Measurements from ENCODE around the gene MROH2A.

The MROH2A gene

GRCh38 chr2:233846387-233847247 lies 68.5 kb downstream of the MROH2A start:
- Histone ChIP-seq H3K27me3 (ENCODE audit: control insufficient read depth, insufficient read depth, low read length) (no peaks in the 10 kb centered on the region), H3K4me1 (ENCODE audit: control insufficient read depth, insufficient read depth, low read length) (no peaks in the 10 kb centered on the region), H3K9me3 (replicated peaks; ENCODE audit: low read length) (no peaks in the 10 kb centered on the region), H3K4me3 (ENCODE audit: low read length) (no peak overlapping the region), H3K4me2 (ENCODE audit: low read length) (no peak overlapping the region), H3K36me3 (ENCODE audit: insufficient read depth, low read length) (peaks cover 74% of the 10 kb centered on the region), H3K9ac (ENCODE audit: low read depth, low read length) (no peak overlapping the region)

GRCh38 chr2:233847248-233847898 lies 69.2 kb downstream of the MROH2A start:
- H3K9ac ChIP-seq (ENCODE audit: low read depth, low read length) = no peak overlapping the region
- peaks cover 67% of the 10 kb centered on the region for H3K36me3 ChIP-seq (ENCODE audit: insufficient read depth, low read length)
- no peaks in the 10 kb centered on the region for H3K9me3 ChIP-seq (replicated peaks; ENCODE audit: low read length)
- H3K27me3 ChIP-seq (ENCODE audit: control insufficient read depth, insufficient read depth, low read length) = no peaks in the 10 kb centered on the region
- peaks cover 6% of the 10 kb centered on the region for H3K4me1 ChIP-seq (ENCODE audit: control insufficient read depth, insufficient read depth, low read length)
- no peak overlapping the region for H3K4me3 ChIP-seq (ENCODE audit: low read length)
- no peak overlapping the region for H3K4me2 ChIP-seq (ENCODE audit: low read length)

- H3K36me3 ChIP-seq (ENCODE audit: insufficient read depth, low read length) = peaks cover 63% of the 10 kb centered on the region
- no peaks in the 10 kb centered on the region for H3K9me3 ChIP-seq (replicated peaks; ENCODE audit: low read length)
- no peak overlapping the region for H3K4me3 ChIP-seq (ENCODE audit: low read length)
- H3K27me3 ChIP-seq (ENCODE audit: control insufficient read depth, insufficient read depth, low read length) = no peaks in the 10 kb centered on the region
- H3K9ac ChIP-seq (ENCODE audit: low read depth, low read length) = no peak overlapping the region
- H3K4me1 ChIP-seq (ENCODE audit: control insufficient read depth, insufficient read depth, low read length) = peaks cover 13% of the 10 kb centered on the region
- no peak overlapping the region for H3K4me2 ChIP-seq (ENCODE audit: low read length)
These were observed 70.1 kb downstream of the MROH2A start for GRCh38 chr2:233848276-233848675.

- H3K9me3 ChIP-seq (replicated peaks; ENCODE audit: low read length) = no peaks in the 10 kb centered on the region
- H3K4me2 ChIP-seq (ENCODE audit: low read length) = no peak overlapping the region
- no peaks in the 10 kb centered on the region for H3K27me3 ChIP-seq (ENCODE audit: control insufficient read depth, insufficient read depth, low read length)
- H3K4me1 ChIP-seq (ENCODE audit: control insufficient read depth, insufficient read depth, low read length) = peaks cover 13% of the 10 kb centered on the region
- H3K36me3 ChIP-seq (ENCODE audit: insufficient read depth, low read length) = peaks cover 49% of the 10 kb centered on the region
- H3K9ac ChIP-seq (ENCODE audit: low read depth, low read length) = no peak overlapping the region
- no peak overlapping the region for H3K4me3 ChIP-seq (ENCODE audit: low read length)
These were observed 71.6 kb downstream of the MROH2A start for GRCh38 chr2:233849607-233850271.

- H3K4me2 ChIP-seq (ENCODE audit: low read length) = no peak overlapping the region
- H3K4me1 ChIP-seq (ENCODE audit: control insufficient read depth, insufficient read depth, low read length) = peaks cover 19% of the 10 kb centered on the region
- H3K4me3 ChIP-seq (ENCODE audit: low read length) = no peak overlapping the region
- no peaks in the 10 kb centered on the region for H3K9me3 ChIP-seq (replicated peaks; ENCODE audit: low read length)
- H3K9ac ChIP-seq (ENCODE audit: low read depth, low read length) = no peak overlapping the region
- no peaks in the 10 kb centered on the region for H3K27me3 ChIP-seq (ENCODE audit: control insufficient read depth, insufficient read depth, low read length)
- H3K36me3 ChIP-seq (ENCODE audit: insufficient read depth, low read length) = peaks cover 40% of the 10 kb centered on the region
These were observed 72.6 kb downstream of the MROH2A start for GRCh38 chr2:233850745-233851144.

GRCh38 chr2:233851169-233851568 lies 73.0 kb downstream of the MROH2A start:
- Histone ChIP-seq H3K4me2 (ENCODE audit: low read length) (no peak overlapping the region), H3K4me3 (ENCODE audit: low read length) (no peak overlapping the region), H3K27me3 (ENCODE audit: control insufficient read depth, insufficient read depth, low read length) (no peaks in the 10 kb centered on the region), H3K9me3 (replicated peaks; ENCODE audit: low read length) (no peaks in the 10 kb centered on the region), H3K36me3 (ENCODE audit: insufficient read depth, low read length) (peaks cover 40% of the 10 kb centered on the region), H3K9ac (ENCODE audit: low read depth, low read length) (no peak overlapping the region), H3K4me1 (ENCODE audit: control insufficient read depth, insufficient read depth, low read length) (peaks cover 19% of the 10 kb centered on the region)

GRCh38 chr2:233852056-233852455 lies 73.9 kb downstream of the MROH2A start:
- peak overlapping the region; percentile 93 for H3K4me3 ChIP-seq (ENCODE audit: low read length)
- peaks cover 19% of the 10 kb centered on the region for H3K4me1 ChIP-seq (ENCODE audit: control insufficient read depth, insufficient read depth, low read length)

GRCh38 chr2:233853353-233853752 lies 75.2 kb downstream of the MROH2A start:
- peaks cover 21% of the 10 kb centered on the region for H3K36me3 ChIP-seq (ENCODE audit: insufficient read depth, low read length)
- H3K4me1 ChIP-seq (ENCODE audit: control insufficient read depth, insufficient read depth, low read length) = peaks cover 19% of the 10 kb centered on the region
- peak overlapping the region; percentile 89 for H3K9ac ChIP-seq (ENCODE audit: low read depth, low read length)
- peak overlapping the region; percentile 91 for H3K4me2 ChIP-seq (ENCODE audit: low read length)
- H3K27me3 ChIP-seq (ENCODE audit: control insufficient read depth, insufficient read depth, low read length) = no peaks in the 10 kb centered on the region
- H3K4me3 ChIP-seq (ENCODE audit: low read length) = peak overlapping the region; percentile 93
- H3K9me3 ChIP-seq (replicated peaks; ENCODE audit: low read length) = no peaks in the 10 kb centered on the region

More at GRCh38 chr2:233852056-233852455, 73.9 kb downstream of the MROH2A start:
- H3K4me2 ChIP-seq (ENCODE audit: low read length) = peak overlapping the region; percentile 91
- no peaks in the 10 kb centered on the region for H3K27me3 ChIP-seq (ENCODE audit: control insufficient read depth, insufficient read depth, low read length)
- no peaks in the 10 kb centered on the region for H3K9me3 ChIP-seq (replicated peaks; ENCODE audit: low read length)
- H3K36me3 ChIP-seq (ENCODE audit: insufficient read depth, low read length) = peaks cover 34% of the 10 kb centered on the region
- peak overlapping the region; percentile 12 for H3K9ac ChIP-seq (ENCODE audit: low read depth, low read length)

GRCh38 chr2:233853883-233854240 lies 75.7 kb downstream of the MROH2A start:
- H3K4me3 ChIP-seq (ENCODE audit: low read length) = peak overlapping the region; percentile 93
- H3K36me3 ChIP-seq (ENCODE audit: insufficient read depth, low read length) = peaks cover 15% of the 10 kb centered on the region
- peaks cover 19% of the 10 kb centered on the region for H3K4me1 ChIP-seq (ENCODE audit: control insufficient read depth, insufficient read depth, low read length)
- no peaks in the 10 kb centered on the region for H3K9me3 ChIP-seq (replicated peaks; ENCODE audit: low read length)
- H3K9ac ChIP-seq (ENCODE audit: low read depth, low read length) = peak overlapping the region; percentile 89
- H3K4me2 ChIP-seq (ENCODE audit: low read length) = peak overlapping the region; percentile 91
- no peaks in the 10 kb centered on the region for H3K27me3 ChIP-seq (ENCODE audit: control insufficient read depth, insufficient read depth, low read length)

GRCh38 chr2:233854241-233854981 lies 76.3 kb downstream of the MROH2A start, which contains the start of gene HJURP:
Gene HJURP (minus strand): TSS chr2:233854535. CDS start chr2:233854500, 35 bp downstream.
- Histone ChIP-seq H3K4me3 (ENCODE audit: low read length) (peak within 1 kb of the TSS; percentile 93), H3K9ac (ENCODE audit: low read depth, low read length) (peak within 1 kb of the TSS; percentile 89), H3K4me2 (ENCODE audit: low read length) (peak within 1 kb of the TSS; percentile 91), H3K36me3 (ENCODE audit: insufficient read depth, low read length) (peaks cover 12% of the 10 kb centered on the region), H3K4me1 (ENCODE audit: control insufficient read depth, insufficient read depth, low read length) (peaks cover 19% of the 10 kb centered on the region), H3K27me3 (ENCODE audit: control insufficient read depth, insufficient read depth, low read length) (no peaks in the 10 kb centered on the region), H3K9me3 (replicated peaks; ENCODE audit: low read length) (no peaks in the 10 kb centered on the region)

- Histone ChIP-seq H3K4me1 (ENCODE audit: control insufficient read depth, insufficient read depth, low read length) (peaks cover 19% of the 10 kb centered on the region), H3K27me3 (ENCODE audit: control insufficient read depth, insufficient read depth, low read length) (no peaks in the 10 kb centered on the region), H3K4me2 (ENCODE audit: low read length) (peak overlapping the region; percentile 91), H3K36me3 (ENCODE audit: insufficient read depth, low read length) (peaks cover 4% of the 10 kb centered on the region), H3K9ac (ENCODE audit: low read depth, low read length) (peak overlapping the region; percentile 86), H3K4me3 (ENCODE audit: low read length) (peak overlapping the region; percentile 93), H3K9me3 (replicated peaks; ENCODE audit: low read length) (no peaks in the 10 kb centered on the region)
These were observed 77.2 kb downstream of the MROH2A start for GRCh38 chr2:233855345-233855744.
